ENCODE results near the gene SQOR. TPM values are rescaled to one million over a fixed set of nuclear protein-coding genes. Genes with fewer than 3 reads are reported as not detected.

The SQOR gene
- total RNA-seq, 1 experiment from 2014 or later: 4.3 TPM

DNA sequence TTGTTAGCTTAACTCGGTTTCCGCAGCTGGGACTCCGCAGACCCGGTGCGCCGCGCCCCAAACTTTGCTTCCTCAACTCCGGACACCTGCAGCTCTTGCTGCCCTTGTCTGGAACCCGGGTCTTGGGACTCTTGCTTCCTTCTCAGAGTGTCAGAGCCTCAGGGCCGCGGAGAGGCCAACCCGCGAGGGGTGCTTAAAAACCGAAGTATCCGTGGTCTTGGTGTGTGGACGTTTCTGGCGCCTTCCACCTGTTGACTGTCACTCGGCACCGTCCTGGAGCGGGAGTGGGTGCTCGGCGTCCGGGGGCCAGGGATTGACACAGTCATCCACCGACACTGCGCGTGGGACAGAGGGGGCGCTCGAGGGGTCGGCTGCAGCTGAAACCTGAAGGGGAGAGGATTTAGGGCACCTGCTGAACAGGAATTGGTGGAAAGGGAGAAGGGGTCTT is 386 bp downstream of the SQOR start:
- CTCF ChIA-PET: no interaction called here
- peak; percentile 45 for DNase-seq (ENCODE audit: low spot score)

DNA sequence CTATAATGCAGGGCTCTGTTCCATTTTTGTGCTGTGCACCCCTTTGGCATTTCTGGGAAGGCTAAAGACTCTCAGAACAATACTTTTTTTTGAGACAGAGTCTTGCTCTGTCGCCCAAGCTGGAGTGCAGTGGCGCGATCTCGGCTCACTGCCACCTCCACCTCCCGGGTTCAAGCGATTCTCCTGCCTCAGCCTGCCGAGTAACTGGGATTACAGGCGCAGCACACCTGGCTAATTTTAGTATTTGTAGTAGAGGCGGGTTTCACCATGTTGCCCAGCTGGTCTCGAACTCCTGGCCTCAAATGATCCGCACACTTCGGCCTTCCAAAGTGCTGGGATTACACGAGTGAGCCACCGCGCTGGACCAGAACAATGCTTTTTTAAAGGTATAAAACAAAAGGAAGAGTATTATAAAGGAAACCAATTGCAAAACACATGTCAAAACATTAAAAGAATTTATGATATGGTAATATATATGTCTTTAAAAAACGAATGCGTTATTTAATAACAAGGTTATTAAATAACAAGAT is 999 bp downstream of the SQOR start:
- H3K27me3 ChIP-seq (replicated peaks; ENCODE audit: insufficient read depth, low read depth, low read length, poor library complexity): no peaks in the 10 kb centered on the region
- no peaks in the 10 kb centered on the region for H3K36me3 ChIP-seq (ENCODE audit: insufficient read depth, low read length, poor library complexity, severe bottlenecking)
- DNase-seq (ENCODE audit: low spot score): no peak
- H3K4me3 ChIP-seq (ENCODE audit: low read depth, low read length, poor library complexity, severe bottlenecking): peak overlapping the region; percentile 70
- H3K9me3 ChIP-seq (ENCODE audit: low read depth, low read length, poor library complexity, severe bottlenecking): no peaks in the 10 kb centered on the region
- TF ChIP-seq, protein P1, sequence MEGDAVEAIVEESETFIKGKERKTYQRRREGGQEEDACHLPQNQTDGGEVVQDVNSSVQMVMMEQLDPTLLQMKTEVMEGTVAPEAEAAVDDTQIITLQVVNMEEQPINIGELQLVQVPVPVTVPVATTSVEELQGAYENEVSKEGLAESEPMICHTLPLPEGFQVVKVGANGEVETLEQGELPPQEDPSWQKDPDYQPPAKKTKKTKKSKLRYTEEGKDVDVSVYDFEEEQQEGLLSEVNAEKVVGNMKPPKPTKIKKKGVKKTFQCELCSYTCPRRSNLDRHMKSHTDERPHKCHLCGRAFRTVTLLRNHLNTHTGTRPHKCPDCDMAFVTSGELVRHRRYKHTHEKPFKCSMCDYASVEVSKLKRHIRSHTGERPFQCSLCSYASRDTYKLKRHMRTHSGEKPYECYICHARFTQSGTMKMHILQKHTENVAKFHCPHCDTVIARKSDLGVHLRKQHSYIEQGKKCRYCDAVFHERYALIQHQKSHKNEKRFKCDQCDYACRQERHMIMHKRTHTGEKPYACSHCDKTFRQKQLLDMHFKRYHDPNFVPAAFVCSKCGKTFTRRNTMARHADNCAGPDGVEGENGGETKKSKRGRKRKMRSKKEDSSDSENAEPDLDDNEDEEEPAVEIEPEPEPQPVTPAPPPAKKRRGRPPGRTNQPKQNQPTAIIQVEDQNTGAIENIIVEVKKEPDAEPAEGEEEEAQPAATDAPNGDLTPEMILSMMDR (conservative IDR thresholded peaks at IDR 0.05; ENCODE audit: low read depth, low read length): no peak
- TF ChIP-seq EZH2 (IDR thresholded peaks at IDR 0.05; ENCODE audit: borderline replicate concordance, low read depth, low read length, poor library complexity, severe bottlenecking): no peak
- ChIA-PET CTCF (no interaction called here), POLR2A (ENCODE audit: low non-redundant PET) (no interaction called here)
- intact Hi-C loops (cut with micrococcal nuclease; ENCODE audit: unreplicated experiment): no loop called here
- BruUV-seq (replicated peaks): no TSS peak
- peaks cover 17% of the 10 kb centered on the region for H3K4me1 ChIP-seq (ENCODE audit: insufficient read depth, low read length, poor library complexity, severe bottlenecking)
- no peak overlapping the region for H3K27ac ChIP-seq (ENCODE audit: low read depth, low read length, poor library complexity, severe bottlenecking)

More for the DNA sequence above, 386 bp downstream of the SQOR start:
- Histone ChIP-seq H3K4me1 (ENCODE audit: insufficient read depth, low read length, poor library complexity, severe bottlenecking) (peaks cover 17% of the 10 kb centered on the region), H3K36me3 (ENCODE audit: insufficient read depth, low read length, poor library complexity, severe bottlenecking) (no peaks in the 10 kb centered on the region), H3K27me3 (replicated peaks; ENCODE audit: insufficient read depth, low read depth, low read length, poor library complexity) (no peaks in the 10 kb centered on the region), H3K9me3 (ENCODE audit: low read depth, low read length, poor library complexity, severe bottlenecking) (no peaks in the 10 kb centered on the region), H3K27ac (ENCODE audit: low read depth, low read length, poor library complexity, severe bottlenecking) (no peak overlapping the region), H3K4me3 (ENCODE audit: low read depth, low read length, poor library complexity, severe bottlenecking) (peak overlapping the region; percentile 70)
- TF ChIP-seq, protein P1 (conservative IDR thresholded peaks at IDR 0.05; ENCODE audit: low read depth, low read length): peak; percentile 69
- TF ChIP-seq EZH2 (IDR thresholded peaks at IDR 0.05; ENCODE audit: borderline replicate concordance, low read depth, low read length, poor library complexity, severe bottlenecking): no peak
- POLR2A ChIA-PET (ENCODE audit: low non-redundant PET): no interaction called here
- BruUV-seq (replicated peaks): no TSS peak
- intact Hi-C loops (cut with micrococcal nuclease; ENCODE audit: unreplicated experiment): no loop called here

DNA sequence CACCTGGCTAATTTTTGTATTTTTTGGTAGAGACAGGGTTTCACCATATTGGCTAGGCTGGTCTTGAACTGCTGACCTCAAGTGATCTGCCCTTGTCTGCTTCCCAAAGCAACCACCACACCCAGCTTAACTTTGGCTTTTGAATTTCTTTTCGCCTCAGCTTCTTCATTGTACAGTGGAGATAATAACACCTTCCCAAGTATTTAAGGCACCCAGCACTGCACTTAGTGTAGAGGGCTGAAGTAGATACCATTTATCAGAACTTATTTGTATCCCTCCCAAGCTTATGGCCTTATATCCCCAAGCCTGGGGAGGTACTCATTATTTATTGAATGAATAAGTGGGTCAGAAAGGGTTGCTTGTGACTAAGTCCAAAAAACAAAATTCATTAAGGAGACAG is 2.3 kb downstream of the SQOR start:
- BruUV-seq (replicated peaks): no TSS peak
- TF ChIP-seq, protein P1 (conservative IDR thresholded peaks at IDR 0.05; ENCODE audit: low read depth, low read length): no peak
- TF ChIP-seq EZH2 (IDR thresholded peaks at IDR 0.05; ENCODE audit: borderline replicate concordance, low read depth, low read length, poor library complexity, severe bottlenecking): no peak
- H3K4me1 ChIP-seq (ENCODE audit: insufficient read depth, low read length, poor library complexity, severe bottlenecking): peaks cover 22% of the 10 kb centered on the region
- H3K27ac ChIP-seq (ENCODE audit: low read depth, low read length, poor library complexity, severe bottlenecking): peak overlapping the region; percentile 93
- no peaks in the 10 kb centered on the region for H3K27me3 ChIP-seq (replicated peaks; ENCODE audit: insufficient read depth, low read depth, low read length, poor library complexity)
- no peak for DNase-seq (ENCODE audit: low spot score)
- H3K36me3 ChIP-seq (ENCODE audit: insufficient read depth, low read length, poor library complexity, severe bottlenecking): no peaks in the 10 kb centered on the region
- H3K4me3 ChIP-seq (ENCODE audit: low read depth, low read length, poor library complexity, severe bottlenecking): peak overlapping the region; percentile 17
- intact Hi-C loops (cut with micrococcal nuclease; ENCODE audit: unreplicated experiment): no loop called here
- ChIA-PET CTCF (interaction anchor here (0.8 kb wide), 1 partner anchor 48 kb away, joined by 4 read pairs; no protein-coding TSS in a partner anchor), POLR2A (ENCODE audit: low non-redundant PET) (no interaction called here)
- no peaks in the 10 kb centered on the region for H3K9me3 ChIP-seq (ENCODE audit: low read depth, low read length, poor library complexity, severe bottlenecking)
